Mucosa of stomach (tissue), 1 donor: Measurements from ENCODE around the gene CDK10.
"Not testable (repeated sequence)": the region's sequence is repeated elsewhere in the genome, so short reads cannot be mapped to it uniquely, and the experiment has no call there.

ENCODE experiments used
- H3K27me3 ChIP-seq: one replicate; pipeline ENCODE4 v1.7.0; 2013; ENCODE audit warnings: mild to moderate bottlenecking, low read length; ENCODE audit not compliant: control insufficient read depth, insufficient read depth
- H3K36me3 ChIP-seq: one replicate; pipeline ENCODE4 v1.7.0; 2013; ENCODE audit warnings: low read length; ENCODE audit not compliant: control insufficient read depth, insufficient read depth
- H3K4me1 ChIP-seq: one replicate; pipeline ENCODE4 v1.7.0; 2013; ENCODE audit warnings: mild to moderate bottlenecking, low read length; ENCODE audit not compliant: control insufficient read depth, insufficient read depth
- H3K4me3 ChIP-seq: one replicate; pipeline ENCODE4 v1.7.0; 2013; ENCODE audit warnings: low read length
- H3K9ac ChIP-seq: one replicate; pipeline ENCODE4 v1.7.0; 2013; ENCODE audit warnings: mild to moderate bottlenecking, low read length, moderate library complexity
- H3K9me3 ChIP-seq: one replicate; pipeline ENCODE4 v1.7.0; 2013; ENCODE audit warnings: mild to moderate bottlenecking, low read length, moderate library complexity; ENCODE audit not compliant: control insufficient read depth
- donor health status: Pancreatic carcinoma.

The CDK10 gene

GRCh38 chr16:89691231-89691985, 4.9 kb downstream of the CDK10 start:
- no peak overlapping the region for H3K4me3 ChIP-seq
- peaks cover 17% of the 10 kb centered on the region for H3K4me1 ChIP-seq
- no peaks in the 10 kb centered on the region for H3K9me3 ChIP-seq
- no peaks in the 10 kb centered on the region for H3K27me3 ChIP-seq
- peaks cover 24% of the 10 kb centered on the region for H3K36me3 ChIP-seq
- no peak overlapping the region for H3K9ac ChIP-seq

GRCh38 chr16:89691986-89692569, 5.6 kb downstream of the CDK10 start:
- Histone ChIP-seq H3K36me3 (peaks cover 24% of the 10 kb centered on the region), H3K9ac (no peak overlapping the region), H3K9me3 (no peaks in the 10 kb centered on the region), H3K4me1 (peaks cover 17% of the 10 kb centered on the region), H3K4me3 (no peak overlapping the region), H3K27me3 (no peaks in the 10 kb centered on the region)

GRCh38 chr16:89693289-89693731, 6.8 kb downstream of the CDK10 start:
- Histone ChIP-seq H3K4me3 (no peak overlapping the region), H3K9ac (no peak overlapping the region), H3K36me3 (peaks cover 24% of the 10 kb centered on the region), H3K27me3 (no peaks in the 10 kb centered on the region), H3K4me1 (peaks cover 4% of the 10 kb centered on the region), H3K9me3 (no peaks in the 10 kb centered on the region)

- no peaks in the 10 kb centered on the region for H3K9me3 ChIP-seq
- H3K27me3 ChIP-seq: no peaks in the 10 kb centered on the region
- H3K36me3 ChIP-seq: peaks cover 24% of the 10 kb centered on the region
- H3K9ac ChIP-seq: no peak overlapping the region
- H3K4me3 ChIP-seq: no peak overlapping the region
- H3K4me1 ChIP-seq: no peaks in the 10 kb centered on the region
Observed at GRCh38 chr16:89693931-89694783, 7.7 kb downstream of the CDK10 start.

GRCh38 chr16:89694784-89695085, 8.2 kb downstream of the CDK10 start:
- H3K27me3 ChIP-seq, H3K4me3 ChIP-seq, H3K9me3 ChIP-seq, H3K4me1 ChIP-seq, H3K9ac ChIP-seq: not testable (repeated sequence)
- peaks cover 24% of the 10 kb centered on the region for H3K36me3 ChIP-seq

- H3K9ac ChIP-seq: no peak overlapping the region
- peaks cover 19% of the 10 kb centered on the region for H3K36me3 ChIP-seq
- peaks cover 8% of the 10 kb centered on the region for H3K4me1 ChIP-seq
- H3K27me3 ChIP-seq: no peaks in the 10 kb centered on the region
- H3K4me3 ChIP-seq: no peak overlapping the region
- H3K9me3 ChIP-seq: no peaks in the 10 kb centered on the region
Observed at GRCh38 chr16:89695086-89695874, 8.8 kb downstream of the CDK10 start.

GRCh38 chr16:89695875-89696669, 9.6 kb downstream of the CDK10 start:
- Histone ChIP-seq H3K36me3 (peaks cover 14% of the 10 kb centered on the region), H3K4me3 (no peak overlapping the region), H3K9me3 (no peaks in the 10 kb centered on the region)

GRCh38 chr16:89696670-89697128, 10.2 kb downstream of the CDK10 start:
- Histone ChIP-seq H3K27me3 (no peaks in the 10 kb centered on the region), H3K36me3 (peaks cover 14% of the 10 kb centered on the region), H3K4me1 (peaks cover 14% of the 10 kb centered on the region), H3K9ac (no peak overlapping the region), H3K9me3 (no peaks in the 10 kb centered on the region), H3K4me3 (no peak overlapping the region)

More at GRCh38 chr16:89695875-89696669, 9.6 kb downstream of the CDK10 start:
- Histone ChIP-seq H3K9ac (no peak overlapping the region), H3K27me3 (no peaks in the 10 kb centered on the region), H3K4me1 (peaks cover 14% of the 10 kb centered on the region)

GRCh38 chr16:89697161-89697615, 10.7 kb downstream of the CDK10 start:
- H3K36me3 ChIP-seq: peaks cover 14% of the 10 kb centered on the region
- H3K4me1 ChIP-seq: peaks cover 16% of the 10 kb centered on the region
- no peak overlapping the region for H3K9ac ChIP-seq
- no peaks in the 10 kb centered on the region for H3K9me3 ChIP-seq
- H3K4me3 ChIP-seq: no peak overlapping the region
- H3K27me3 ChIP-seq: no peaks in the 10 kb centered on the region

- no peak overlapping the region for H3K9ac ChIP-seq
- peaks cover 19% of the 10 kb centered on the region for H3K4me1 ChIP-seq
- H3K4me3 ChIP-seq: no peak overlapping the region
- H3K9me3 ChIP-seq: no peaks in the 10 kb centered on the region
- peaks cover 14% of the 10 kb centered on the region for H3K36me3 ChIP-seq
- no peaks in the 10 kb centered on the region for H3K27me3 ChIP-seq
Observed at GRCh38 chr16:89697616-89698331, 11.3 kb downstream of the CDK10 start.
